Naive B cell (primary cell): ENCODE data around the gene SERF1B. TPM values are rescaled to one million over a fixed set of nuclear protein-coding genes. Genes with fewer than 3 reads are reported as not detected.
A peak's percentile ranks its signal among the peaks of the same experiment; 100 is the strongest.
"Not testable (repeated sequence)": the region's sequence is repeated elsewhere in the genome, so short reads cannot be mapped to it uniquely, and the experiment has no call there.

ENCODE experiments used
- ATAC-seq, 2 donors: fragments of 150-1000 bp; cut with Tn5 transposase; 2 replicates each; pipeline ENCODE4 v1.10.0; 2021; ENCODE audit warnings: low read depth in 2 of 2, mild to moderate bottlenecking in 2 of 2, moderate library complexity in 2 of 2
- DNase-seq: peaks from one replicate; pipeline ENCODE4 v3.0.0; 2022
- H3K27ac Mint-ChIP-seq, 6 donors: one replicate each; pipeline ENCODE4 v1.8.0; 2020 to 2022; ENCODE audit warnings: mild to moderate bottlenecking in 6 of 6, mixed read lengths in 6 of 6, moderate library complexity in 5 of 6, inconsistent platforms in 2 of 6
- H3K27me3 Mint-ChIP-seq, 3 donors: one replicate each; pipeline ENCODE4 v1.8.0; 2021 to 2022; ENCODE audit warnings: mixed read lengths in 3 of 3, mild to moderate bottlenecking in 1 of 3
- H3K36me3 Mint-ChIP-seq, 2 donors: one replicate each; pipeline ENCODE4 v1.8.0; 2020 to 2022; ENCODE audit warnings: mixed read lengths in 2 of 2, inconsistent platforms in 1 of 2, mild to moderate bottlenecking in 1 of 2
- H3K4me1 Mint-ChIP-seq, 3 donors: one replicate each; pipeline ENCODE4 v1.8.0; 2020 to 2022; ENCODE audit warnings: mixed read lengths in 3 of 3, inconsistent platforms in 1 of 3, mild to moderate bottlenecking in 1 of 3, moderate library complexity in 1 of 3
- H3K4me3 Mint-ChIP-seq, 8 donors: one replicate each; pipeline ENCODE4 v1.8.0; 2020 to 2022; ENCODE audit warnings: mild to moderate bottlenecking in 8 of 8, mixed read lengths in 8 of 8, moderate library complexity in 8 of 8, inconsistent platforms in 2 of 8
- H3K9me3 Mint-ChIP-seq, 7 donors: one replicate each; pipeline ENCODE4 v1.8.0; 2020 to 2022; ENCODE audit warnings: mixed read lengths in 7 of 7, mild to moderate bottlenecking in 5 of 7, inconsistent platforms in 2 of 7, moderate library complexity in 1 of 7
- polyA plus RNA-seq, 6 donors: library from polyadenylated mRNA; unstranded; fragments of 300-500 nt; fragmentation: Illumina TruSeq; gene quantifications; one replicate each; pipeline ENCODE4 v1.2.3, GENCODE V29; 2021; ENCODE audit warnings: low read depth in 6 of 6

The SERF1B gene
- polyA plus RNA-seq = 10 to 100 TPM; 40.3 to 67.4 (median 54.7) TPM

DNA sequence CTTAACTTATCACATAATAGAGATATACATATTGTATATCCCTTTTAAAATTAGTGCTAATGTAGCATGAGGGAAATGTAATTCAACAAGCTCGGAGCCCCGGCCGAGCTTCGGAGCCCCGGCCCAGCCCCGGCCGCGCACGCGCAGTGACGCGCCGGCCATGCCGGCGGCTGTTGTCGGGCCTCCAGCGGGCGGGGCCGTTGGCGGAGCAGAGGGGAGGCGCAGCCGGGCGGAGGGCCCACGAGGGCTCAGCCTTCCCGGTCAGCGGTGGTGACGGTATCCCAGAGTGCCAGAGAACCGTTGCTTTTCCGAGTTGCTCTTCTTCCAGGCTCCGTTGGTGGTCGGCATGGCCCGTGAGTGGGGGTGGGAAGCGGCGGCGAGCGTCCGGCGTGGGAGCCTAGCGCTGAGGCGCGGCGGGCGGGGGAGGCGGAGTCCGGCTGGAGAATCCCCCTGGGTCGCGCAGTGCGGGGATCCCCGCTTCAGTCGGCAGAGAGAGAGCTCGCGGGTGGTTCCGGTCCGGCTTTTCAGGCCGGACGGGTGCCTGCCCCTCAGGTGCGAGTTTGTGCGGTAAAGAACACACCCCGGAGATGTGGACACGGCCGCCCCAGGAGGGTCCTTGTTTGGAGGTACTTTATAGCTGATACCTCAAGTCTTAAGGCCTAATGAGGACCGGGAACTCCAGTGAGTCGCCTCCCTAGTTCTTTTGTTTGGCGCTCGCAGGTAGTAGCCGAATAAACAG is at the start of gene SERF1B:
TSS of gene SERF1B (plus strand) at position 146 of the 739 bp plus-strand sequence. CDS start at position 347, 201 bp downstream.
- H3K27me3 Mint-ChIP-seq, DNase-seq, H3K4me1 Mint-ChIP-seq, H3K27ac Mint-ChIP-seq, H3K36me3 Mint-ChIP-seq, H3K4me3 Mint-ChIP-seq, H3K9me3 Mint-ChIP-seq: not testable (repeated sequence)
- ATAC-seq = peak; percentile 87 to 92

DNA sequence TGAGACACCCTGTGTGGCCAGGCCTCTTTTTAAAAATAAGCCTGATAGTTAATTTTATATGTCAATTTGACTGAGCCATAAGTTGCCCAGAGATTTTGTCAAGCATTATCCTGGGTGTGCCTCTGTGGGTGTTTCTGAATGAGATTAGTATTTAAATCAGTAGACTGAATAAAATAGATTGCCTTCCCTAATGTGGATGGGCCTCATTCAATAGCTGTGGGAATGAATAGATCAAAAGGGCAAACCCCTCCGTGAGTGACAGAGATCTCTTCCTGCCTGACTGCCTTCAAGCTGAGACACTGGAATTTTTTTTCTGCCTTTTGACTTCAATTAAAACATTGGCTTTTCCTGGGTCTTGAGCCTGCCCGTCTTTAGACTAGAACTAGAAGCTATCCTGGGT is 33.3 kb upstream of the SERF1B start:
- H3K36me3 Mint-ChIP-seq, H3K4me1 Mint-ChIP-seq, DNase-seq, H3K4me3 Mint-ChIP-seq, ATAC-seq, H3K27ac Mint-ChIP-seq, H3K9me3 Mint-ChIP-seq, H3K27me3 Mint-ChIP-seq: not testable (repeated sequence)

DNA sequence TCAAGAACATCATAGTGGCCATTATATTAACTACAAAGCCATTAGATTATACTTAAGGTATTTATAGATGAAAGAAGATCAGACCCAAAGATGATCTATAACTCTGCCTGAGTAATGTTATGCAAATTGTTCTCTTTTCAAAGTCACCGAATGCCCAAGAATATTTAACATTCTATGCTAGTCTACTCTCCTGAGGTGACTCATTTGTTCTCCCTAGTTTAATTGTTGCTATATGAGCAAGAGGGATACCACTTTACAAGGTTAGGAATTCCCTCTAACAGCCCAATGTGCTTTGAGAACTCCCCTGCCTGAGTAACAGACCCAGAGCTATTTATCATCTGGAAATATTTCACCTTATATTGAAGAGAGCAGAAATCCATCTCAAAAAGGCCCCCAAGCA is 29.5 kb upstream of the SERF1B start:
- H3K27ac Mint-ChIP-seq, H3K27me3 Mint-ChIP-seq, ATAC-seq, H3K36me3 Mint-ChIP-seq, H3K4me3 Mint-ChIP-seq, DNase-seq, H3K4me1 Mint-ChIP-seq, H3K9me3 Mint-ChIP-seq: not testable (repeated sequence)

DNA sequence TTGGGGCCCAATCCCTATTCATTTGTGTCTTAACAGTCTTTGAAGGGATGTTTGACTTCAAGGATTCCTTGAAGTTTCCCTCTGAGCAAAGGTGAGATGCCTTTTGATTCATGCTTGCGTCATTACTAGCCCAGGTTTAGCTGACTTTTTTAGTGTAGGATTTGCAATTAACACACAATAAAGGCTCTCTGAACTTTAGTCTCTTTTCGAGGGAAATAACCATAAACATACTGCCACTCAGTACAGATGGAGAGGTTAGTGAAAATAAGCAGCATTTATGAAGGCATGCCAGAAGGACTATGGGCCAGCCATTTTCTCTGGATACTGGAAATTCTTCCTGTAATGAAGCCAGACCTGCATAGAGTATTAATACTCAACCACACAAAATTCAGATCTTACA is 4.4 kb upstream of the SERF1B start:
- not testable (repeated sequence) for H3K9me3 Mint-ChIP-seq, H3K4me3 Mint-ChIP-seq, H3K27me3 Mint-ChIP-seq, ATAC-seq, H3K4me1 Mint-ChIP-seq, H3K36me3 Mint-ChIP-seq, H3K27ac Mint-ChIP-seq, DNase-seq

DNA sequence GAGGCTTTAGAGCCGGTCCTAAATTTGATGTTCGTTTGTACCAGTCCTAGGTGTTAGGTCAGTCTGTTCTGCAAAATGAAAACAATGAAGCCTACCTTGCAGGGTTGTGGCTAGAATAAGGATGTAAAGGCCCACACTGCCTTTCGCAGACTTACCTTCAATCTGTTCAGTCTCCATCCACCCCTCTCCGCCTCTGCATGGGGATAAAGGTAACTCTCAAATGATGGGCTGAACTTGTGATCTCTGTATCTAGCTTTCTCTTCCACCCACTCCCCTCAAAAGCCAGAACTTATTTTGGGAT is 744 bp downstream of the SERF1B start:
- H3K27ac Mint-ChIP-seq, H3K27me3 Mint-ChIP-seq, DNase-seq, H3K4me3 Mint-ChIP-seq, H3K36me3 Mint-ChIP-seq, H3K4me1 Mint-ChIP-seq, H3K9me3 Mint-ChIP-seq: not testable (repeated sequence)
- ATAC-seq = peak; percentile 16 to 20

DNA sequence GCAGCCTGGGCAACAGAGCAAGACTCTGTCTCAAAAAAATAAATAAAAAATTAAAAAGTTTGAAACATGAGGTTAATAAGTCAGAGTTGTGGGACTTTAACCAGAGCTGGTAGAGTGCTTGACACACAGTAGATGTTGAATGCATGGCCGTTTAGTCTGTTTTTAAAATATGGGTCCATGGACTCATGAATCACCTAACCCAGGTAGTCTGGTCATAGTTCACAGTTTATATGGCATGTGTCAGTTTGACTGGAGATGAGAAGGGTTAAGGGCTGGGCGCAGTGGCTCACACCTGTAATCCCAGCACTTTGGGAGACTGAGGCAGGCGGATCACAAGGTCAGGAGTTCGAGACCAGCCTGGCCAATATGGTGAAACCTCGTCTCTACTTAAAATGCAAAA is 6.2 kb downstream of the SERF1B start:
- not testable (repeated sequence) for H3K9me3 Mint-ChIP-seq, H3K4me3 Mint-ChIP-seq, H3K36me3 Mint-ChIP-seq, H3K4me1 Mint-ChIP-seq, H3K27ac Mint-ChIP-seq, ATAC-seq, H3K27me3 Mint-ChIP-seq, DNase-seq

DNA sequence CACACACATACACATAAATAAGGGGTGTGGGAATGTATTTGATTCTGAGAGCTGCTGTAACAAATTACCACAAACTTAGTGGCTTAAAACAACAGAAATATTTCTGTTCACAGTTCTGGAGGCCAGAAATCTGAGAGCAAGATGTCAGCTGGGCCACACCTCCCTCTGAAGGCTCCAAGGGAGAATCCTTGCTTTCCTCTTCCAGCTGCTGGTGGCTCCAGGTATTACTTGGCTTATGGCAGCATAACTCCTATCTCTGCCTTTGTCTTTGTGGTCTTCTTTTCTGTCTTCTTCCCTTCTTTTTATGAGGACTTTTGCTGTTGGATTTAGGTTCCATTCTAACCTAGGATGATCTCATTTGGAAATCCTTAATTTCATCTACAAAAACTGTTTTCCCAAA is 16.4 kb downstream of the SERF1B start:
- DNase-seq, H3K27ac Mint-ChIP-seq, H3K9me3 Mint-ChIP-seq, H3K4me1 Mint-ChIP-seq, H3K27me3 Mint-ChIP-seq, ATAC-seq, H3K36me3 Mint-ChIP-seq, H3K4me3 Mint-ChIP-seq: not testable (repeated sequence)

DNA sequence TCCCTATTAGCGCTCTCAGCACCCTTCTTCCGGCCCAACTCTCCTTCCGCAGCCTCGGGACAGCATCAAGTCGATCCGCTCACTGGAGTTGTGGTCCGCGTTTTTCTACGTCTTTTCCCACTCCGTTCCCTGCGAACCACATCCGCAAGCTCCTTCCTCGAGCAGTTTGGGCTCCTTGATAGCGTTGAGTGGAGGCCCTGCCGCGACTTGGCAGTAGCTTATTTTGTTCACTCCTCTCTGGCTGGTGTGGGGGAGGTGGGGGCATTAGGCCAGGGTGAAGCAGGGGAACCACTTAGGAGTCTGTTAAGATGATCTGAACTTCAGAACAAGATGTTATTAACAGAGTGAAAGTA is 24.7 kb downstream of the SERF1B start:
- peak; percentile 43 to 48 for ATAC-seq
- not testable (repeated sequence) for H3K36me3 Mint-ChIP-seq, DNase-seq, H3K27ac Mint-ChIP-seq, H3K9me3 Mint-ChIP-seq, H3K4me3 Mint-ChIP-seq, H3K27me3 Mint-ChIP-seq, H3K4me1 Mint-ChIP-seq

DNA sequence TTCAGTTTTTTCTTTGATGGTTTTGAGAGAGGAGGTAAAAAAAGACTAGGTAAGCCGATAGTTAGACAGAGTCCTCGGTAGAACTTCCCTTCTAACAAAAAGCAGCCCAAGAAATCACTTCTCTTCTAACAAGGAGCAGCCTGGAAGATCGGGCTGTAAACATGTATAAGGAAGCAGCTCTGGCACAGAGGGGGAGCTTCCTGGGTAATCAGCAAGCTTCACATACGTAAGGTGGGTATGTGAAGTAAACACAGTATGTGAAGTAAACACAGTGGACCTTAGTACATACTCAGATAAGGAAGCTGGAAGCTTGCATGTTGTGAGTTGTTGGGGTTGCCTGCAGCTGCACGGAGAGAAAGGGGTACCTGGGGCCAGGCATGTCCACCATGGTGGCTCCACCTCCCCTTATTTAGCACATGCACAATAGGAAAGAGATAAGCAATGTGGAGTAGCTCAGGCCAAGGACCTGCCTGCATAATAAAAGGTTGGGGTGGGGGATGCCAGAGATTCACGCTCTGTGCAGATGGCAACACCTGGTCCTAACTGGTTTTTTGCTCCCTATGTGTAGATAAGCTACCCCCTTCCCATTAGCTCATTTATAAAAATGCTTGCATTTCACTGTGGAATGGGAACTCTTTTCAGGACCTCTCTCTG is 31.4 kb downstream of the SERF1B start:
- H3K27ac Mint-ChIP-seq, H3K9me3 Mint-ChIP-seq, DNase-seq, H3K4me3 Mint-ChIP-seq, ATAC-seq, H3K4me1 Mint-ChIP-seq, H3K36me3 Mint-ChIP-seq, H3K27me3 Mint-ChIP-seq: not testable (repeated sequence)

DNA sequence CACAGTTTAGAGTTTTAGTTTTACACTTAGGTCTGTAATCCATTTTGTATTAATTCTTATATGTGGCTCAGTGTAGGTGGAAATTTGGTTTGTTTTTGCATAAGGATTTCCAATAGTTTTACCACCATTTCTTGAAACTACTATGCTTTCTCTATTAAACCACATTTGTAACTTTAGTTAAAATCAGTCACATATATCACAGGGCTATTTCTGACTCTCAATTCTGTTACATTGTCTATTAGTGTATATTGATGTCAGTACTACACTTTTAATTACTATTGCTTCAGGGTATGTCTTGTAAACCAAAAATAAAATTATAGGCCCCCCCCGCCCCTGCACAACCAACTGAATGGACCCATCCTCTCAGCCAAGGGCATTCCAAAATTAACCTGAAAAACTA is 32.1 kb downstream of the SERF1B start:
- not testable (repeated sequence) for H3K27ac Mint-ChIP-seq, H3K4me3 Mint-ChIP-seq, ATAC-seq, DNase-seq, H3K4me1 Mint-ChIP-seq, H3K9me3 Mint-ChIP-seq, H3K36me3 Mint-ChIP-seq, H3K27me3 Mint-ChIP-seq

DNA sequence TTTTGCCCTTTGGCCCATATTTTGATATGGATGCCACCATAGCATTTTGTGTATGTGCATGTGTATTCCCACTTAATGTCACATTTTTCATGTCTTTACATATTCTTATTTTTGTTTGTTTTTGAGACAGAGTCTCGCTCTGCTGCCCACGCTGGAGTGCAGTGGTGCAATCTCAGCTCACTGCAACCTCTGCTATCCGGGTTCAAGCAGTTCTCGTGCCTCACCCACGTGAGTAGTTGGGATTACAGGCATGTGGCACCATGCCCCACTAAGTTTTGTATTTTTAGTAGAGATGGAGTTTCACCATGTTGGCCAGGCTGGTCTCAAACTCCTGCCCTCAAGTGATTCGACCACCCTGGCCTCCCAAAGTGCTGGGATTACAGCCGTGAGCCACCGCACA is 52.6 kb downstream of the SERF1B start:
- H3K4me3 Mint-ChIP-seq, H3K27me3 Mint-ChIP-seq, DNase-seq, H3K36me3 Mint-ChIP-seq, H3K9me3 Mint-ChIP-seq, ATAC-seq, H3K4me1 Mint-ChIP-seq, H3K27ac Mint-ChIP-seq: not testable (repeated sequence)

DNA sequence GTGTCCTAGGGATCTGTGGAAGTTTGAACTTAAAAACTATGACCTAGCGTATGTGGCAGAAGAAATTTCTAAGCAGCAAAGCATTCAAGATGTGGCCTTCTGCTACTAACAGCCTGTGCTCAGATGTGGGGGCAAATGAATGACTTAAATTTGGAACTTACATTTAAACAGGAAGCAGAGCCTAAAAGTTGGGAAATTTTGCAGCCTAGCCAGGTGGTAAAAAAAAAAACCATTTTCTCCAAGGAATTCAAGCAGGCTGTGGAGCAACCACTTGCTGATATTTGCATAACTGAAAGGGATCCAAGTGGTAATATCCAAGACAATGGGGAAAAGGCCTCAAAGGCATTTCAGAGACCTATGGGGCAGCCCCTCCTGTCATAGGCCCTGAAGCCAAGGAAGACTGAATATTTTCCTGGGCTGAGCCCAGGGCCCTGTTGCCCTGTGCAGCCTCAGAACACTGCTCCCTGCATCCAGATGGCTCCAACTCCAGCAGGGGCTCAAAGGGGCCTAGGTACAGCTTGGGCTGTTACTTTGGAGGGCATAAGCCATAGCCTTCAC is 63.9 kb downstream of the SERF1B start:
- H3K4me1 Mint-ChIP-seq, H3K36me3 Mint-ChIP-seq, H3K27me3 Mint-ChIP-seq, H3K4me3 Mint-ChIP-seq, H3K27ac Mint-ChIP-seq, DNase-seq, ATAC-seq, H3K9me3 Mint-ChIP-seq: not testable (repeated sequence)

DNA sequence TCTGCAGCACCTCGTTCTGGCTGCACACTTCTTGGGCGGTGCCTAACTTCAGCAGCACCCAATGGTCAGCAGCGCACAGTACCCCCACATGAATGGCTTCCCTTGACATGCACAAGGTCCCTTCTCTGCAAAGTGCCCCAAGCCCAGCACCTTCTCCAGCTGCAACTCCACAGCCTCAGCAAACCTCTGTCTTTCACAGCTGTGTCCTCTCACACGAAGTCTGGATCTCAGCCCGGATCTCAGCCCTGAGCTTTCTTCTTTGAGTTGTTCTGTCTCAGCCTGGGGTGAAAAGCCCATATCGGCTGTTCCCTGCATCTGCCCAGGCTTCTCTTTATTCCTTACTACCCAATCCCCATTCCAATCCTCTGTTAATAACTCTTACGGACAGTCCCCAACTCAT is 66.7 kb downstream of the SERF1B start:
- not testable (repeated sequence) for H3K27me3 Mint-ChIP-seq, H3K4me1 Mint-ChIP-seq, H3K4me3 Mint-ChIP-seq, H3K36me3 Mint-ChIP-seq, H3K27ac Mint-ChIP-seq, H3K9me3 Mint-ChIP-seq, ATAC-seq, DNase-seq
